Pancreas (tissue), 10 donors: ENCODE measurements around the gene CLRN1. TPM values are rescaled to one million over a fixed set of nuclear protein-coding genes. Genes with fewer than 3 reads are reported as not detected.

Experiments
- ATAC-seq, 4 donors: fragments of 200-7000 bp; cut with Tn5 transposase; one replicate each; pipeline versions ENCODE4 v1.8.0 to v1.9.1; 2020; ENCODE audit warnings: mild to moderate bottlenecking in 4 of 4, moderate library complexity in 4 of 4
- DNase-seq, 6 donors: peaks; one replicate each; pipeline ENCODE4 v3.0.0-alpha.2; 2020
- FAIRE-seq: peaks from 2 replicates; lab custom pipeline; 2012; peaks lifted over from hg19 to GRCh38; lab: Jason Lieb, UNC
- H3K27ac ChIP-seq, 4 donors: fragments of 200-600 bp; sonication (generic); 1 replicate in 3 of 4; 2 replicates in 1 of 4; pipeline versions ENCODE4 v1.5.0 to v1.8.0; 2020
- H3K27me3 ChIP-seq, 4 donors: fragments of 200-600 bp; one replicate each; pipeline ENCODE4 v1.8.0; 2021
- H3K36me3 ChIP-seq, 3 donors: fragments of 200-600 bp; sonication (generic) in 1 of 3; one replicate each; pipeline versions ENCODE4 v1.5.0 to v1.8.0; 2020 to 2021
- H3K4me1 ChIP-seq, 3 donors: fragments of 200-600 bp; one replicate each; pipeline ENCODE4 v1.8.0; 2021
- H3K4me3 ChIP-seq, 4 donors: fragments of 200-600 bp; sonication (generic) in 2 of 4; one replicate each; pipeline versions ENCODE4 v1.5.0 to v1.8.0; 2020 to 2021
- H3K9me3 ChIP-seq, 4 donors: fragments of 200-600 bp; one replicate each; pipeline ENCODE4 v1.8.0; 2021
- CTCF ChIP-seq, 4 donors: fragments of 200-600 bp; sonication (generic) in 3 of 4; IDR thresholded peaks; one replicate each; pipeline versions ENCODE4 v1.5.0 to v1.8.0; 2021; ENCODE audit warnings: antibody characterized with exemption in 4 of 4
- WGBS, 2 donors: extraction: QIAGEN DNeasy Blood & Tissue Kit; methylation state at CpG; one replicate each; pipeline ENCODE4 v1.1.7; 2013; 5-methylcytosine and 5-hydroxymethylcytosine counted together
- intact Hi-C, 3 donors: fragments of 100-400 bp; cut with DNase I; formaldehyde crosslinking; loops; one replicate each; pipeline versions ENCODE4 v1.11.1 to v1.14.2; 2022
- polyA plus RNA-seq, 2 donors: library from polyadenylated mRNA; stranded (reverse); fragments of 200-250 nt; gene quantifications; one replicate each; pipeline ENCODE4 v1.2.3, GENCODE V29; 2013
- total RNA-seq, 6 donors: library from RNA; stranded (reverse); fragmentation: NEBNext Ultra II Directional in 4 of 6; extraction: Animal tissue kit (Norgen Biotek cat#: 25700) in 4 of 6; gene quantifications; one replicate each; pipeline versions ENCODE4 v1.2.1 to v1.2.4, GENCODE V29; 2021 to 2023
- donor health status: healthy with polysubstance abuse.
- donor health status: DM: no; HTN: no; CAD: no; lungs with moderate emphysema.
- donor health status: DM: no; HTN: no; CAD: no.
- donor health status: control.
- donor health status: control.
- donor health status: Bipolar disorder and iron deficiency.
- donor health status: DM: yes; HTN: yes; CAD: no.
- donor health status: DM: no; HTN: no; CAD: no.
- donor health status: DM: no; HTN: no; CAD: no.
- donor health status: DM: yes; HTN: yes; CAD: no.

Gene CLRN1
- total and polyA plus RNA-seq, 8 donors = not detected

- Histone ChIP-seq H3K36me3 (no peaks in the 10 kb centered on the region), H3K27ac (no peak overlapping the region), H3K9me3 (no peaks in the 10 kb centered on the region), H3K4me1 (no peaks in the 10 kb centered on the region), H3K4me3 (no peak overlapping the region), H3K27me3 (no peaks in the 10 kb centered on the region)
- no peak for FAIRE-seq
- no peak for ATAC-seq
- 59 to 66% methylated on average over 4 of the region's 4 CpGs for WGBS, 2 donors
- DNase-seq = no peak
- TF ChIP-seq CTCF (IDR thresholded peaks at IDR 0.05) = no peak
- intact Hi-C loops = loop anchor here in 1 of 3 donors (10.0 kb wide), 1 partner anchor 224 kb away; no protein-coding TSS in a partner anchor
Measured at GRCh38 chr3:150921209-150921608, 51.3 kb downstream of the CLRN1 start.

- whole genome bisulfite sequencing, 2 donors = 79 to 81% methylated on average over 2 of the region's 2 CpGs
- FAIRE-seq = no peak
Measured at GRCh38 chr3:150920236-150920635, 52.3 kb downstream of the CLRN1 start.

GRCh38 chr3:150917951-150918350, 54.6 kb downstream of the CLRN1 start:
- Histone ChIP-seq H3K36me3 (no peaks in the 10 kb centered on the region), H3K4me1 (no peaks in the 10 kb centered on the region), H3K4me3 (no peak overlapping the region), H3K27me3 (no peaks in the 10 kb centered on the region), H3K9me3 (no peaks in the 10 kb centered on the region), H3K27ac (no peak overlapping the region)
- WGBS, 2 donors = 37 to 38% methylated on average over 7 of the region's 7 CpGs
- ATAC-seq (no peak), DNase-seq (no peak), FAIRE-seq (no peak)
- TF ChIP-seq CTCF (IDR thresholded peaks at IDR 0.05) = no peak
- intact Hi-C loops = no loop called here

More at GRCh38 chr3:150920236-150920635, 52.3 kb downstream of the CLRN1 start:
- ATAC-seq = no peak
- no peak overlapping the region for H3K4me3 ChIP-seq
- H3K9me3 ChIP-seq = no peaks in the 10 kb centered on the region
- intact Hi-C loops = loop anchor here in 1 of 3 donors (10.0 kb wide), 1 partner anchor 225 kb away; no protein-coding TSS in a partner anchor
- H3K27ac ChIP-seq = no peak overlapping the region
- H3K27me3 ChIP-seq = no peaks in the 10 kb centered on the region
- TF ChIP-seq CTCF (IDR thresholded peaks at IDR 0.05) = no peak
- no peaks in the 10 kb centered on the region for H3K36me3 ChIP-seq
- no peaks in the 10 kb centered on the region for H3K4me1 ChIP-seq
- DNase-seq = no peak

- Histone ChIP-seq H3K4me3 (no peak overlapping the region), H3K36me3 (no peaks in the 10 kb centered on the region), H3K9me3 (no peaks in the 10 kb centered on the region), H3K27ac (no peak overlapping the region), H3K27me3 (no peaks in the 10 kb centered on the region), H3K4me1 (no peaks in the 10 kb centered on the region)
- DNase-seq (no peak), FAIRE-seq (no peak), ATAC-seq (no peak)
- intact Hi-C loops = no loop called here
- no peak for TF ChIP-seq CTCF (IDR thresholded peaks at IDR 0.05)
- 72 to 75% methylated on average over 4 of the region's 4 CpGs for WGBS, 2 donors
Measured at GRCh38 chr3:150913133-150913922, 59.2 kb downstream of the CLRN1 start.

GRCh38 chr3:150912501-150912900, 60.0 kb downstream of the CLRN1 start:
- intact Hi-C loops = no loop called here
- H3K27ac ChIP-seq = no peak overlapping the region
- FAIRE-seq = no peak
- WGBS, 2 donors = 73 to 85% methylated on average over 3 of the region's 3 CpGs
- no peak overlapping the region for H3K4me3 ChIP-seq
- no peak for ATAC-seq
- TF ChIP-seq CTCF (IDR thresholded peaks at IDR 0.05) = no peak
- no peaks in the 10 kb centered on the region for H3K27me3 ChIP-seq
- no peak for DNase-seq
- H3K9me3 ChIP-seq = no peaks in the 10 kb centered on the region
- H3K36me3 ChIP-seq = no peaks in the 10 kb centered on the region
- H3K4me1 ChIP-seq = no peaks in the 10 kb centered on the region
